Measurements from ENCODE around the gene SCAMP4. TPM values are rescaled to one million over a fixed set of nuclear protein-coding genes. Genes with fewer than 3 reads are reported as not detected.

Gene SCAMP4
- total RNA-seq, 1 donor from 2014 or later: 51.6 TPM

- DNase-seq (ENCODE audit: low spot score): no peak
- Mint-ChIP-seq H3K4me3 (ENCODE audit: unreplicated experiment) (no peak overlapping the region), H3K9me3 (ENCODE audit: low read depth) (no peaks in the 10 kb centered on the region), H3K4me1 (ENCODE audit: low read depth) (peaks cover 23% of the 10 kb centered on the region), H3K27ac (ENCODE audit: unreplicated experiment) (peak overlapping the region; percentile 65), H3K27me3 (ENCODE audit: low read depth) (no peaks in the 10 kb centered on the region), H3K36me3 (ENCODE audit: low read depth) (no peaks in the 10 kb centered on the region)
- TF ChIP-seq CTCF (IDR thresholded peaks at IDR 0.05): no peak
Observed at GRCh38 chr19:1910177-1910576, 5.0 kb downstream of the SCAMP4 start.

- H3K36me3 Mint-ChIP-seq (ENCODE audit: low read depth): no peaks in the 10 kb centered on the region
- no peaks in the 10 kb centered on the region for H3K27me3 Mint-ChIP-seq (ENCODE audit: low read depth)
- no peaks in the 10 kb centered on the region for H3K9me3 Mint-ChIP-seq (ENCODE audit: low read depth)
- H3K27ac Mint-ChIP-seq (ENCODE audit: unreplicated experiment): no peak overlapping the region
- H3K4me1 Mint-ChIP-seq (ENCODE audit: low read depth): peaks cover 18% of the 10 kb centered on the region
- no peak overlapping the region for H3K4me3 Mint-ChIP-seq (ENCODE audit: unreplicated experiment)
- no peak for DNase-seq (ENCODE audit: low spot score)
- no peak for TF ChIP-seq CTCF (IDR thresholded peaks at IDR 0.05)
Observed at GRCh38 chr19:1911098-1911497, 5.9 kb downstream of the SCAMP4 start.

GRCh38 chr19:1911995-1912394 is 6.8 kb downstream of the SCAMP4 start:
- H3K27me3 Mint-ChIP-seq (ENCODE audit: low read depth): no peaks in the 10 kb centered on the region
- peaks cover 18% of the 10 kb centered on the region for H3K4me1 Mint-ChIP-seq (ENCODE audit: low read depth)
- peak; percentile 91 for DNase-seq (ENCODE audit: low spot score)
- H3K36me3 Mint-ChIP-seq (ENCODE audit: low read depth): no peaks in the 10 kb centered on the region
- H3K9me3 Mint-ChIP-seq (ENCODE audit: low read depth): no peaks in the 10 kb centered on the region
- no peak overlapping the region for H3K27ac Mint-ChIP-seq (ENCODE audit: unreplicated experiment)
- TF ChIP-seq CTCF (IDR thresholded peaks at IDR 0.05): no peak
- H3K4me3 Mint-ChIP-seq (ENCODE audit: unreplicated experiment): no peak overlapping the region

- Mint-ChIP-seq H3K4me1 (ENCODE audit: low read depth) (peaks cover 18% of the 10 kb centered on the region), H3K36me3 (ENCODE audit: low read depth) (peaks cover under 1% of the 10 kb centered on the region), H3K27me3 (ENCODE audit: low read depth) (no peaks in the 10 kb centered on the region), H3K4me3 (ENCODE audit: unreplicated experiment) (no peak overlapping the region), H3K9me3 (ENCODE audit: low read depth) (no peaks in the 10 kb centered on the region), H3K27ac (ENCODE audit: unreplicated experiment) (no peak overlapping the region)
- no peak for TF ChIP-seq CTCF (IDR thresholded peaks at IDR 0.05)
- DNase-seq (ENCODE audit: low spot score): no peak
Observed at GRCh38 chr19:1912760-1913505, 7.7 kb downstream of the SCAMP4 start.

- no peaks in the 10 kb centered on the region for H3K9me3 Mint-ChIP-seq (ENCODE audit: low read depth)
- H3K27me3 Mint-ChIP-seq (ENCODE audit: low read depth): no peaks in the 10 kb centered on the region
- no peak for DNase-seq (ENCODE audit: low spot score)
- peaks cover 4% of the 10 kb centered on the region for H3K36me3 Mint-ChIP-seq (ENCODE audit: low read depth)
- no peak overlapping the region for H3K4me3 Mint-ChIP-seq (ENCODE audit: unreplicated experiment)
- no peak overlapping the region for H3K27ac Mint-ChIP-seq (ENCODE audit: unreplicated experiment)
- peaks cover 13% of the 10 kb centered on the region for H3K4me1 Mint-ChIP-seq (ENCODE audit: low read depth)
- no peak for TF ChIP-seq CTCF (IDR thresholded peaks at IDR 0.05)
Observed at GRCh38 chr19:1913781-1914577, 8.8 kb downstream of the SCAMP4 start.
